A549 treated with ZK216348 at 1 μM for 4 hours (cell line): Measurements from ENCODE around the gene KMT2B. TPM values are rescaled to one million over a fixed set of nuclear protein-coding genes. Genes with fewer than 3 reads are reported as not detected.

Experiments
- total RNA-seq: library from RNA; stranded (reverse); fragments of 200-300 nt; extraction: Qiagen RNA extraction; gene quantifications from 5 replicates; pipeline ENCODE4 v1.2.3, GENCODE V29; 2022; ENCODE audit warnings: low read depth

Gene KMT2B
- total RNA-seq, result 37.3 to 66.3 TPM (median 62.5 TPM) in 5 replicates

GRCh38 chr19:35717665-35718344, at the start of gene KMT2B:
TSS of gene KMT2B (plus strand) at chr19:35718003. CDS start at chr19:35718019, 16 bp downstream.

GRCh38 chr19:35704218-35704617, 13.6 kb upstream of the KMT2B start, which contains the start of gene ZBTB32:
TSS of gene ZBTB32 (plus strand) at chr19:35704558. CDS start at chr19:35714627, 10,069 bp downstream.

GRCh38 chr19:35742121-35742724, 24.4 kb downstream of the KMT2B start, which contains the start of gene IGFLR1:
TSS of gene IGFLR1 (minus strand) at chr19:35742452. CDS start at chr19:35741180, 1,272 bp downstream.

GRCh38 chr19:35745328-35746086, 27.7 kb downstream of the KMT2B start, which contains the start of the genes PSENEN and U2AF1L4:
TSS of gene PSENEN (plus strand) at chr19:35745651. CDS start at chr19:35745931, 280 bp downstream.
TSS of gene U2AF1L4 (minus strand) at chr19:35745418. CDS start at chr19:35745391, 27 bp downstream.

GRCh38 chr19:35748106-35749020, 30.6 kb downstream of the KMT2B start, which contains the start of gene LIN37:
TSS of gene LIN37 (plus strand) at chr19:35748576. CDS start at chr19:35748725, 149 bp downstream.

GRCh38 chr19:35756377-35757230, 38.8 kb downstream of the KMT2B start, which contains the start of gene HSPB6:
TSS of gene HSPB6 (minus strand) at chr19:35757029. CDS start at chr19:35757008, 21 bp downstream.

GRCh38 chr19:35757749-35758608, 40.2 kb downstream of the KMT2B start, which contains the start of gene PROSER3:
TSS of gene PROSER3 (plus strand) at chr19:35758176. CDS start at chr19:35758216, 40 bp downstream.

GRCh38 chr19:35775298-35776101, 57.7 kb downstream of the KMT2B start, which contains the start of gene ARHGAP33:
TSS of gene ARHGAP33 (plus strand) at chr19:35775564. CDS start at chr19:35775659, 95 bp downstream.

Other genes starting within 250 kb of the KMT2B start
- not detected in 5 replicates for gene KRTDAP, start 227.5 kb upstream of the KMT2B start, total RNA-seq
- 26.7 to 44.3 TPM (median 38.3 TPM) in 5 replicates for gene DMKN, start 204.4 kb upstream of the KMT2B start, total RNA-seq
- 2.6 to 4.4 TPM (median 3.2 TPM) in 5 replicates for gene SBSN, start 189.7 kb upstream of the KMT2B start, total RNA-seq
- gene GAPDHS, start 184.5 kb upstream of the KMT2B start, total RNA-seq, result not detected in 5 replicates
- 321 to 437 TPM (median 432 TPM) in 5 replicates for gene TMEM147, start 172.4 kb upstream of the KMT2B start, total RNA-seq
- not detected in 5 replicates for gene ATP4A, start 154.3 kb upstream of the KMT2B start, total RNA-seq
- gene PMIS2, start 131.8 kb upstream of the KMT2B start, total RNA-seq, result not detected in 5 replicates
- 10.7 to 19.3 TPM (median 15.2 TPM) in 5 replicates for gene HAUS5, start 105.3 kb upstream of the KMT2B start, total RNA-seq
- 125 to 206 TPM (median 199 TPM) in 5 replicates for gene RBM42, start 89.0 kb upstream of the KMT2B start, total RNA-seq
- gene ETV2, start 76.3 kb upstream of the KMT2B start, total RNA-seq, result 1.1 to 3.1 TPM (median 2.7 TPM) in 5 replicates
- gene COX6B1, start 69.7 kb upstream of the KMT2B start, total RNA-seq, result 1,241 to 1,697 TPM (median 1,334 TPM) in 5 replicates
- 0.46 to 1.2 TPM (median 0.71 TPM) in 5 replicates for gene UPK1A, start 51.5 kb upstream of the KMT2B start, total RNA-seq
- not detected in 5 replicates for gene ZBTB32, start 13.4 kb upstream of the KMT2B start, total RNA-seq
- gene IGFLR1, start 24.4 kb downstream of the KMT2B start, total RNA-seq, result 11.8 to 15.8 TPM (median 12.5 TPM) in 5 replicates
- gene U2AF1L4, start 27.4 kb downstream of the KMT2B start, total RNA-seq, result 23.9 to 34.9 TPM (median 27.6 TPM) in 5 replicates
- 243 to 320 TPM (median 282 TPM) in 5 replicates for gene PSENEN, start 27.6 kb downstream of the KMT2B start, total RNA-seq
- gene LIN37, start 30.6 kb downstream of the KMT2B start, total RNA-seq, result 21.9 to 27.2 TPM (median 23.2 TPM) in 5 replicates
- 0.15 to 0.33 TPM (median 0.25 TPM) in 5 replicates for gene HSPB6, start 39.0 kb downstream of the KMT2B start, total RNA-seq
- 25.9 to 31.4 TPM (median 30.7 TPM) in 5 replicates for gene PROSER3, start 40.2 kb downstream of the KMT2B start, total RNA-seq
- 3.3 to 8.9 TPM (median 8.1 TPM) in 5 replicates for gene ARHGAP33, start 57.6 kb downstream of the KMT2B start, total RNA-seq
- 0.13 to 0.52 TPM (median 0.38 TPM) in 5 replicates for gene PRODH2, start 94.8 kb downstream of the KMT2B start, total RNA-seq
- gene NPHS1, start 134.5 kb downstream of the KMT2B start, total RNA-seq, result 0.24 to 0.84 TPM (median 0.44 TPM) in 5 replicates
- 0.24 to 0.70 TPM (median 0.52 TPM) in 5 replicates for gene KIRREL2, start 138.9 kb downstream of the KMT2B start, total RNA-seq
- 72.6 to 97.1 TPM (median 93.4 TPM) in 5 replicates for gene APLP1, start 150.6 kb downstream of the KMT2B start, total RNA-seq
- 4.2 to 8.9 TPM (median 7.8 TPM) in 5 replicates for gene NFKBID, start 182.5 kb downstream of the KMT2B start, total RNA-seq
- gene HCST, start 184.5 kb downstream of the KMT2B start, total RNA-seq, result 0.55 to 0.89 TPM (median 0.63 TPM) in 3 of 5 replicates, not detected in the others
- not detected in 5 replicates for gene TYROBP, start 190.3 kb downstream of the KMT2B start, total RNA-seq
- gene LRFN3, start 218.4 kb downstream of the KMT2B start, total RNA-seq, result 9.8 to 25.6 TPM (median 24.1 TPM) in 5 replicates